Fibroblast of lung (primary cell): Measurements from ENCODE around the gene ARPP19.

Source experiments
- CTCF ChIP-seq, 2 donors: IDR thresholded peaks in 1 of 2; conservative IDR thresholded peaks in 1 of 2; 1 replicate in 1 of 2; 2 replicates in 1 of 2; pipeline ENCODE4 v1.5.1; 2011 to 2012; ENCODE audit warnings: low read length in 2 of 2, control low read depth in 1 of 2, inconsistent platforms in 1 of 2, low read depth in 1 of 2, mild to moderate bottlenecking in 1 of 2
- EZH2 ChIP-seq: IDR thresholded peaks from 2 replicates; pipeline ENCODE4 v1.5.1; 2012; ENCODE audit warnings: low read length, control low read depth, mild to moderate bottlenecking; ENCODE audit errors: missing control alignments

GRCh38 chr15:52524223-52525136, 44.4 kb downstream of the ARPP19 start:
- no peak for TF ChIP-seq CTCF (conservative IDR thresholded peaks at IDR 0.05 in 1 of 2, IDR thresholded peaks at IDR 0.05 in 1 of 2; ENCODE audit: low read depth in 1 of 2, low read length in 2 of 2)
- no peak for TF ChIP-seq EZH2
